Hippocampal formation (tissue), 2 donors: ENCODE results near the gene S1PR1.
"Not testable (repeated sequence)": the region's sequence is repeated elsewhere in the genome, so short reads cannot be mapped to it uniquely, and the experiment has no call there.

ENCODE experiments used
- DNase-seq, 2 donors: peaks; one replicate each; lab custom pipeline; 2025; lab: John Stamatoyannopoulos, UW

The S1PR1 gene

DNA sequence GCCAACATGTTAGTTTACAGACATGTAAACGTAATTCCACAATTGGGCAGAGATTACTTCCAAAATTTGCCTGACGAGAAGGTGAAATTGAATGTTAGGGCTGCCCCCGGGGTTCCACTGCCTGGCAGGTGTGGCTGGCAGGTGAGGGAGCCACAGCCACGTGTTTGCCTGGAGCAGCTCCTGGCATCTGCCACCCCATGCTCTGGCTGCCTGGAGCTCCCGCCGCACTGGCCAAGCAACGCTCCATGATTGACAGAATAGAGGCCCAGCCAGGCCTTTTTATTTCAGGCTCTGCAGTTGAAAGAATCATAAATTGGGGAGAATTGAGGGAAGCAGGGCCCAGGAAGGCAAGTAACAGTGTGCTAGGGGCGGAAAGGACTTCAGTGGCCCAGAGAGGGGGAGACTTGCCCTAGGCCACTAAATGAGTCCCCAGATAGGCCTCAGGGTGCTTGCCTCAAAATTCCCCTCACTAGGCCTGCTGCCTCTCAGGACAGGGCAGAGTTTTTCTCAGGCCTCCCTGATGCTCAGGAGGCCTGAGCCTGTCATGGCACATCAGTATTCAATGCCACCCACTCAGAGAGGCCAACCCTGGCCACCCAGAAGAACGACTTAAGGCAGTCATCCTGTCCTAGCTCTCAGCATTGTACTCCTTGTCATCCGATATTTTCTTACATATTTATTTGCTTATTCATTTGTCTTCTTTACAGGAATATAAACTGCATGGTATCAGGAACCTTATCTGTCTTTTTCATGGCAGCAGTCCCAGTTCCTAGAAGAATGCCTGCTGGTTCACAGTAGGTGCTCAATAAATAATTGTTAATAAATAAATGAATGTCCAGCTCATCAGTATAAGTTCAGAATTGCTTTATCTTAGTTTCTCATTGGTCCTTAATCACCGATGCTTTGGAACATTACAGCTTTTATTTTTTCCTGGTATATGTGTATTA is 16.6 kb upstream of the S1PR1 start:
- DNase-seq = no peak

DNA sequence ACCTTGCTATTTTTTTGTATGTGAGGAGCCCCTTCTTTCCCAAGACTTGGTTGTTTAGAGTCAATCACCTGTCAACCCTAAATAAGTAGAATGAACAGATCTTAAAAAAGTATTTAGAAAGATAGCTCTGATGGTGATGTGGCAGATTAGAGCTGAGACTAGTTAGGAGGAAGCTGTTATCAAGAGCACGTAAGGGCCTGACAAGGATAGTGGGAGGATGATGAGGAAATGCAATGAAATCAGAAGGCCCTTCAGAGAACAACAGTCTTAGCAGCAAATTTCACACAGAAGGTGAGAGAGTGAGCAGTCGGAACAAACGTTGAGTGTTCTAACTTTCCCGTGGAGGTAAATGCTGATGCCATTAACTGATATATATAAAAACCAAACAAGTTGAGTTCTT is 15.9 kb upstream of the S1PR1 start:
- no peak for DNase-seq

GRCh38 chr1:101221945-101222429 is 14.8 kb upstream of the S1PR1 start:
- no peak for DNase-seq

GRCh38 chr1:101227837-101228236 is 9.0 kb upstream of the S1PR1 start:
- no peak for DNase-seq

- no peak for DNase-seq
Measured at GRCh38 chr1:101228424-101229134, 8.2 kb upstream of the S1PR1 start.

GRCh38 chr1:101232182-101232581 is 4.6 kb upstream of the S1PR1 start:
- DNase-seq = not testable (repeated sequence)

DNA sequence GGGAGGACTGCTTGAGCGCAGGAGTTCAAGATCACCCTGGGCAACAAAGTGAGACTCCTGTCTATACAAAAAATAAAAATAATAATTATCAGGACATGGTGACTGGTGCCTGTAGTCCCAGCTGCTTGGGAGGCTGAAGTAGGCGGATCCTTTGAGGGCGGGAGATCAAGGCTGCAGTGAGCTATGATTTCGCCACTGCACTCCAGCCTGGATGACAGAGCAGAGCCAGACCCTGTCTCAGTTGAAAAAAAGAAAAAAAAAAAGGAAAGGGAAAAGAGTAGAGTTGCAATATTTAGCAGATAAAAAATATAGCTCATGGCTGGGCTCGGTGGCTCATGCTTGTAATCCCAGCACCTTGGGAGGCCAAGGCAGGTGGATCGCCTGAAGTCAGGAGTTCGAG is 3.3 kb upstream of the S1PR1 start:
- DNase-seq = no peak

DNA sequence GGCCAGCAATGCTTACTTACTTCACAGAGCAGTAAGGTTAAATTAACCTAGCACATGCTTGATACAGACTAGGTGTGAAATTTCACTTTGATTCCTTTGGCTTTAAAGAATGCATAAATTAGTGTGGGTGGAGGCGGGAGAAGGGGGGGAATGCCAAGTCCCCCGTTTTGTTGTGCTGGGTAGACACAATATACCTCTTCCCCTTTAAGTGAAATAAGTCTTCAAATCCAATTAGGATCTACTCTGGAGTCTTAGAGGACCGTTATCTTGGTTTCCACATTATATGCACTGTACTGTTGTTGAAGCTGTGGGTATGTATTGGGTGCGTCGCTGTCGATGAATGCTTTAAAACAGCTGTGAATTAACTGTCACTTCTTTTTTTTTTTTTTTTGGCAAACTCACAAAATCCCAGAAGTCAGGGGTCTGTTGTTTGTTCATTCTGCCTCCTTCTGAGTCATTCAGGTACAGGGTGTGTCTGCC is 1.6 kb upstream of the S1PR1 start:
- no peak for DNase-seq

DNA sequence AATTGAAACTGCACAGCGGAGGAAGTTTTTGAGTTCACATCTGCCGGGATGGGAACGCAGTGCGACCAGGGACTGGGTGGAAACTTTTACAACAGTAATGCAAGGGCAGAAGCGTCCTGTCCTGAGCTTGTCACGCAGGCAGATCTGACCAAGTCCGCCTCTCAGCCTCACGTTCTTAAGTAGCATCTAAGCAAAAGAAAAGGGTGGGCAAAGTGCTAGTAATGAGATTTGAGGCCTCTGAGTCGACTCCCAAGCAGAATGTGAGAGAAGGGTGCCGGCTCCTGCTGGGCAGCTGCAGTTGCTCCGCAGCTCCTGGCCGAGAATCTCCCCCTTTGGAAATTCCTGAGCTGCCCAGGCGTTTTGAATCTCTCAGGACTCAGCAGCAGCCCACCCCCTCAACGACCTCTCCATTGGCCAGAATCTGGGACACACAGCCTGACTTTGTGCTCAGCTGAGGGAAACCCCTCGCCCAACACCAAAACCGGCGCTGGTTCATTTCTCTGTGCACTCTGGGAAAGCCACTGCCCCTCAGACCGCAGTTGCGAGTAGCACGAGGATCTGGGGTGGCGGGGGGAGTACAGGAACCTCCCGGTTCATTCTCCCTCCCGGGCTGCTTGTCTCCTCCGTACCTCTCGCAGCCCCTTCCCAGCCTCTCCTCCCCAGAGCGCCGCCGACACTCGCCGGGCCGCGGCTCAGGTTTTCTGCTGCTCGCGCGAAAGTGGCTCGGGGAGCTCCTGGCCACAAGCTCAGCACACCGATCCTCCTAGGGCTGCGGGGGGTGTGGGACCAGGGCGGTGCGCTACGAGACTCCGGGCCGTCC is 913 bp upstream of the S1PR1 start:
- DNase-seq = no peak

DNA sequence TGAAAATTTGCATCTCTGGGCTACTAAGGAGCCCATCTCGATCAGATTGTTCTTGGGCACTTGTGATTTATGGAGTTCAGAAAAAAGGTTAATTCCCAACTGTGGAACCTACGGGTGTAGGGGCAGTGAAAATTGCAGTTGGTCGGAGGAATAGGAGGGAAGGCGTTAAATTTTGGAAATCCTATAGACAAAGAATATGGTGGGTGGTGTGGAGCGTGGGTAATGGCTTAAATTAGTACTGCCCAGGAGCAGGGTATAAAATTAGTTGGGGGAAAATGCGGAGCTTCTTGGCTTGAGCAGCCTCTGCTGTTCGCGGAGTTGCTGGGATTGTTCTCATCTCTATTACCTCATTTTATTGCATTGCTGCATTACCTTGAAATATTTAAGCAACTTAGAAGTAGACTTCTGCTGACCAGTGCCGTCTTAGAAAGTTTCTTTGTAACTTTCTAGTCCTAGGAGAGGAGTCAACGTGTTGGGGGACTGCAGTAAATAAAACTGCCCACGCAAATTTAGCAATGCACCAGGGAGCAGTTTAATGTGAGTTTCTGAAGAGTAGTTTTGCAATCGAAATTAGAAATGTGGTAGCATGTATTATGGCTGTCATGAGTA is 514 bp downstream of the S1PR1 start:
- DNase-seq = no peak

DNA sequence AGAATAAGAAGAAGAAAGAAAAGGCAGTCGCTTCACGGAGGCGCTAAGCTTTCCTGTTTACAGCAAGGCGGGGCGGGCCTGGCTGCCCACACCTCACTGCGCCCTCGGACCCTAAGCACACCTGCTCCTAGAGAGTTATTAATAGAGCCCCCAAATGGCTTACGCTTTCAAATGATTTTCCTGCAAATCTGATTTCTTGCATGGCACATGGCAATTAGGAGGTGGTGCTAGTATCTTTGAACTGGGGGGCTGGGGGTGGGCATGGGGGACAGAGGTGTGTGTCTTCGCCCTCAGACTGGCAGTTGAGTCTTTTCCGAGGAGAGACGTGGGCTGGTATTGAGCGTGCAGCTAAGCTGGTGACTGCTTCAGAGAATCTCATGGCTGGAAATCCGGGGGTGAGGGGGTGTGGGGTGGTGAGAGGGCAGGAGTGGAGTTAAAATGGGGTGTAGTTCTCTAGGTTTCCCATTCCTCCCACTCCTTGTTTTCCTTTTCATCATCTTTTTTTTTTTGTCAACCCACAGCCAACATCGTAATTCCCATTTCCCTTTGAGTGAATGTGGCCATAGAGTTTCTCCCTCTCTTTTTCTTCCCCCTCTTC is 1.3 kb downstream of the S1PR1 start:
- DNase-seq = no peak

GRCh38 chr1:101238681-101239094 is 1.9 kb downstream of the S1PR1 start:
- DNase-seq = peak; percentile 60 to 72

DNA sequence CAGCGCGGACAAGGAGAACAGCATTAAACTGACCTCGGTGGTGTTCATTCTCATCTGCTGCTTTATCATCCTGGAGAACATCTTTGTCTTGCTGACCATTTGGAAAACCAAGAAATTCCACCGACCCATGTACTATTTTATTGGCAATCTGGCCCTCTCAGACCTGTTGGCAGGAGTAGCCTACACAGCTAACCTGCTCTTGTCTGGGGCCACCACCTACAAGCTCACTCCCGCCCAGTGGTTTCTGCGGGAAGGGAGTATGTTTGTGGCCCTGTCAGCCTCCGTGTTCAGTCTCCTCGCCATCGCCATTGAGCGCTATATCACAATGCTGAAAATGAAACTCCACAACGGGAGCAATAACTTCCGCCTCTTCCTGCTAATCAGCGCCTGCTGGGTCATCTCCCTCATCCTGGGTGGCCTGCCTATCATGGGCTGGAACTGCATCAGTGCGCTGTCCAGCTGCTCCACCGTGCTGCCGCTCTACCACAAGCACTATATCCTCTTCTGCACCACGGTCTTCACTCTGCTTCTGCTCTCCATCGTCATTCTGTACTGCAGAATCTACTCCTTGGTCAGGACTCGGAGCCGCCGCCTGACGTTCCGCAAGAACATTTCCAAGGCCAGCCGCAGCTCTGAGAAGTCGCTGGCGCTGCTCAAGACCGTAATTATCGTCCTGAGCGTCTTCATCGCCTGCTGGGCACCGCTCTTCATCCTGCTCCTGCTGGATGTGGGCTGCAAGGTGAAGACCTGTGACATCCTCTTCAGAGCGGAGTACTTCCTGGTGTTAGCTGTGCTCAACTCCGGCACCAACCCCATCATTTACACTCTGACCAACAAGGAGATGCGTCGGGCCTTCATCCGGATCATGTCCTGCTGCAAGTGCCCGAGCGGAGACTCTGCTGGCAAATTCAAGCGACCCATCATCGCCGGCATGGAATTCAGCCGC is 2.5 kb downstream of the S1PR1 start:
- no peak for DNase-seq

GRCh38 chr1:101240041-101240430 is 3.2 kb downstream of the S1PR1 start:
- DNase-seq = no peak

DNA sequence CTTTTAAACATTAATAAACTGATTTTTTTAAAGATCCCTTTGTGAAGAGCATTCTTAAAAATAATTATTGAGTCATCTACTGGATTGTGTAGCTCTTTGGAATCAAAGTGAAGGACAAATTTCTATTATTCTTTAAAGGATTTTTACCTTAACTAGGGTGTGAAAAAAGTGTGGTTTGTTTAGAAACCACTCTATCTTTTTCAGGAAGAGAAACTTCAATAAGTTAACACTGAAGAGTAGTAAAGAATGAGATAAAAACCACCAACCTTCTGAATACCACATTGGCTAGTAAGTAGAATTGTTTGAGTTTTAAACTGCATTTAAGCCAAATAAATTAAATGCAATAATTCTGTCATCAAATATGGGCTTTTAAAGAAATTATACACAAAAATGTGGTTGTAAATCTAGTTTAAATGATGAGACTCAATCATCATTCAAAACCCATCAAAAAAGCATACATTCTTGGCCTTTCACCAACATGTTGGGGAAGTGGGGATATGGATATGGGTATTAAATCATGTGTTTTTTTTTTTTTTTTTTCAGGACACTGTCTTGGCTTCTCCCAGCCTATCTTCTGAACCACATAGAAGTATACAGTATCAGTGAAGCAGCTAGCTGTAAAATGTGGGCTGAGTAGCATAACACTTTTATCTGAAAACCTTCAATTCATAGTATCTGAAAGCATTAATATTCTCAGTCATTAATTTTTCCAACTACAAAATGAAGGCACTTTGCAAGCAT is 4.8 kb downstream of the S1PR1 start:
- no peak for DNase-seq

DNA sequence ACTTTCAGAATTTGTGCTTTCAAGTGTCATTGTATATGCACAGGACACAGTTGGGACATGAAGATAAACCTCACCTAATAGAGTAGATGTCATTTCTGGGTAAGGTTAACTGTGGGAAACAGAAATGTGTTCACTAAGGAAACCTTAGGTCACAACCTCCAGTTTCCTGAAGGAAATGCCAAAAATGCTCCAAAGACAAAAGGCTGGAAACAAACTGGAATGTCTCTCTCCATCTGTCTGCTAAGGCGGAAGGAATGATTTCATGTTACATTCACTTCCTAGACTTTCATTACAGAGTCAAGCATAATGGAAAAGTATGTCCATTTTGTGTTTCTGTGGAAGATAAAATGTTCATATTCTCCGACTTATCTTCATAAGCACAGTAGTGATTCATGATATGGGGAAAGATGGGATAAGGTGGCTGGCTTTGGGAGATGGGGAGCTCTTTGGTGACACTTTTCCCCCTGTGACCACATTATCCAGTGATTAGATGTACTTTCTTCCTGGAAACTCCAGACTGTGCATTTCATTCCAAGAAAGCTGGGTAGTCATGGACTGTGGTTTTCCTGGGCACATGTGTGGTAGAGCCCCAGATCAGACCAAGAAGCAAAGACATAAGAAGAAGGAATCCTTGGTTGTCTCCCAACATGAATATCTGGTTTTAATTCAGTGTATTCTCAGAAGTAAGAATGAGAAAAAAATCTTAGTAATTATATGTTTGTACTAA is 5.7 kb downstream of the S1PR1 start:
- DNase-seq = no peak

GRCh38 chr1:101243751-101244150 is 6.9 kb downstream of the S1PR1 start:
- DNase-seq = no peak

DNA sequence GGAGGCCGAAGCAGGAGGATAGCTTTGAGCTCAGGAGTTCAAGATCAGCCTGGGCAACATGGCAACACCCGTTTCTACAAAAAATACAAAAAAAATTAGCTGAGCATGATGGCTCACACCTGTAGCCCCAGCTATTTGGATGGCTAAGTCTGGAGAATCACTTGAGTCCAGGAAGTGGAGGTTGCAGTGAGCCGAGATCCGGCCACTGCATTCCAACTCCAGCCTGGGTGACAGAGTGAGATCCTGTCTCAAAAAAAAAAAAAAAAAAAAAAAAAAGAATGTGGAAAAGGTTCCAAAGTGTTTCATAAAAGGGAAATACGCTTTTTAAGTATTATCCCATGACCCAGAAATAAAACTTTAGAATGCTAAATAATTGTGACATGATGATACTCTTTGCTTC is 8.0 kb downstream of the S1PR1 start:
- DNase-seq = no peak
